GM21423 (cell line): ENCODE data around the gene PCDHB9.
"Not testable (repeated sequence)": the region's sequence is repeated elsewhere in the genome, so short reads cannot be mapped to it uniquely, and the experiment has no call there.

ENCODE experiments used
- ATAC-seq: cut with Tn5 transposase; IDR thresholded peaks from one replicate; pipeline ENCODE4 v1.9.1; 2021; ENCODE audit warnings: mild to moderate bottlenecking, moderate library complexity; ENCODE audit not compliant: unreplicated experiment

Gene PCDHB9

GRCh38 chr5:141184117-141184855, 2.7 kb upstream of the PCDHB9 start:
- not testable (repeated sequence) for ATAC-seq

- not testable (repeated sequence) for ATAC-seq
Measured at GRCh38 chr5:141188682-141189081, 1.7 kb downstream of the PCDHB9 start.

- ATAC-seq, result not testable (repeated sequence)
Measured at GRCh38 chr5:141189131-141189530, 2.2 kb downstream of the PCDHB9 start.

GRCh38 chr5:141192110-141192725, 5.3 kb downstream of the PCDHB9 start, which contains the start of gene PCDHB10:
Gene PCDHB10 (plus strand): TSS chr5:141192353. CDS start chr5:141192553, 200 bp downstream.
- ATAC-seq, result no peak

- not testable (repeated sequence) for ATAC-seq
Measured at GRCh38 chr5:141194332-141194731, 7.4 kb downstream of the PCDHB9 start.

- ATAC-seq, result no peak
Measured at GRCh38 chr5:141196363-141196762, 9.4 kb downstream of the PCDHB9 start.

GRCh38 chr5:141199359-141200235, 12.6 kb downstream of the PCDHB9 start, which contains the start of gene PCDHB11:
Gene PCDHB11 (plus strand): TSS chr5:141199627. CDS start chr5:141199775, 148 bp downstream.
- ATAC-seq, result no peak

GRCh38 chr5:141201126-141201525, 14.2 kb downstream of the PCDHB9 start:
- ATAC-seq, result not testable (repeated sequence)

- not testable (repeated sequence) for ATAC-seq
Measured at GRCh38 chr5:141201646-141202045, 14.7 kb downstream of the PCDHB9 start.

- ATAC-seq, result no peak
Measured at GRCh38 chr5:141208478-141208877, 21.5 kb downstream of the PCDHB9 start, which contains the start of gene PCDHB12. Gene PCDHB12 (plus strand): TSS chr5:141208719. CDS start chr5:141208908, 189 bp downstream.

GRCh38 chr5:141210281-141210680, 23.3 kb downstream of the PCDHB9 start:
- ATAC-seq, result not testable (repeated sequence)

- not testable (repeated sequence) for ATAC-seq
Measured at GRCh38 chr5:141210849-141211248, 23.9 kb downstream of the PCDHB9 start.

GRCh38 chr5:141213656-141214339, 26.8 kb downstream of the PCDHB9 start, which contains the start of gene PCDHB13:
Gene PCDHB13 (plus strand): TSS chr5:141213919. CDS start chr5:141214124, 205 bp downstream.
- ATAC-seq, result not testable (repeated sequence)

- ATAC-seq, result not testable (repeated sequence)
Measured at GRCh38 chr5:141214583-141214982, 27.6 kb downstream of the PCDHB9 start.

GRCh38 chr5:141215504-141215903, 28.5 kb downstream of the PCDHB9 start:
- not testable (repeated sequence) for ATAC-seq

- ATAC-seq, result not testable (repeated sequence)
Measured at GRCh38 chr5:141216035-141216434, 29.1 kb downstream of the PCDHB9 start.

- ATAC-seq, result no peak
Measured at GRCh38 chr5:141223112-141223783, 36.3 kb downstream of the PCDHB9 start, which contains the start of gene PCDHB14. Gene PCDHB14 (plus strand): TSS chr5:141223343. CDS start chr5:141223506, 163 bp downstream.

GRCh38 chr5:141224844-141225243, 37.9 kb downstream of the PCDHB9 start:
- ATAC-seq, result not testable (repeated sequence)

GRCh38 chr5:141225421-141225820, 38.5 kb downstream of the PCDHB9 start:
- ATAC-seq, result not testable (repeated sequence)
